ENCODE data around the gene TTC14. TPM values are rescaled to one million over a fixed set of nuclear protein-coding genes. Genes with fewer than 3 reads are reported as not detected.

Gene TTC14
- total and polyA plus RNA-seq, 10 of the 15 experiments (the other 5 are each of a cell fraction or from before 2014, with no cell fraction given), result 14.0 to 81.5 (median 29.4) TPM

- TF ChIP-seq ATF2 (IDR thresholded peaks at IDR 0.05; ENCODE audit: low read length) (peak; percentile 40; the same call in 1 of the 2 replicates), POU2F2 (IDR thresholded peaks at IDR 0.05; ENCODE audit: borderline replicate concordance, low read depth, low read length) (peak; percentile 30; the same call in 1 of the 3 replicates), SREBF2 (IDR thresholded peaks at IDR 0.05; ENCODE audit: low read length) (no peak), PAX8 (IDR thresholded peaks at IDR 0.05) (no peak), CREM (IDR thresholded peaks at IDR 0.05; ENCODE audit: low read depth) (0 out of 2 replicates have a peak, but pooled peaks have one; percentile 21), SMAD5 (IDR thresholded peaks at IDR 0.05; ENCODE audit: low read depth) (no peak), SPI1 (IDR thresholded peaks at IDR 0.05; ENCODE audit: borderline replicate concordance, insufficient read depth, low read depth, low read length) (peak; percentile 8; the same call in 1 of the 2 replicates), IRF4 (IDR thresholded peaks at IDR 0.05; ENCODE audit: low read depth, low read length) (peak; percentile 37; the same call in 1 of the 2 replicates), SREBF1 (IDR thresholded peaks at IDR 0.05; ENCODE audit: low read length) (no peak), RUNX3 (IDR thresholded peaks at IDR 0.05; ENCODE audit: low read length) (peak; percentile 83), MTA2 (IDR thresholded peaks at IDR 0.05; ENCODE audit: low read depth) (peak; percentile 27; the same call in 1 of the 2 replicates), MYC (IDR thresholded peaks at IDR 0.05; ENCODE audit: insufficient read depth, insufficient read length, insufficient replicate concordance, low read length, severe bottlenecking) (no peak), BHLHE40 (IDR thresholded peaks at IDR 0.05; ENCODE audit: borderline replicate concordance in 1 of 2, low read depth in 2 of 2, low read length in 1 of 2) (peak; percentile 48 to 50; a peak in 1 of 4 replicates), MEF2B (IDR thresholded peaks at IDR 0.05; ENCODE audit: partially characterized antibody, poor library complexity, severe bottlenecking) (no peak), IKZF2 (IDR thresholded peaks at IDR 0.05) (peak; percentile 57 to 72; a peak in 3 of 4 replicates), MEF2A (IDR thresholded peaks at IDR 0.05; ENCODE audit: insufficient read depth, low read depth, low read length) (no peak), NFIC (IDR thresholded peaks at IDR 0.05; ENCODE audit: low read depth, low read length) (0 out of 2 replicates have a peak, but pooled peaks have one; percentile 21), PML (IDR thresholded peaks at IDR 0.05; ENCODE audit: low read length) (no peak)
- TF ChIP-seq, protein P1, sequence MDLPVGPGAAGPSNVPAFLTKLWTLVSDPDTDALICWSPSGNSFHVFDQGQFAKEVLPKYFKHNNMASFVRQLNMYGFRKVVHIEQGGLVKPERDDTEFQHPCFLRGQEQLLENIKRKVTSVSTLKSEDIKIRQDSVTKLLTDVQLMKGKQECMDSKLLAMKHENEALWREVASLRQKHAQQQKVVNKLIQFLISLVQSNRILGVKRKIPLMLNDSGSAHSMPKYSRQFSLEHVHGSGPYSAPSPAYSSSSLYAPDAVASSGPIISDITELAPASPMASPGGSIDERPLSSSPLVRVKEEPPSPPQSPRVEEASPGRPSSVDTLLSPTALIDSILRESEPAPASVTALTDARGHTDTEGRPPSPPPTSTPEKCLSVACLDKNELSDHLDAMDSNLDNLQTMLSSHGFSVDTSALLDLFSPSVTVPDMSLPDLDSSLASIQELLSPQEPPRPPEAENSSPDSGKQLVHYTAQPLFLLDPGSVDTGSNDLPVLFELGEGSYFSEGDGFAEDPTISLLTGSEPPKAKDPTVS (IDR thresholded peaks at IDR 0.05; ENCODE audit: low read depth, low read length), result no peak
- TF ChIP-seq, protein P2, sequence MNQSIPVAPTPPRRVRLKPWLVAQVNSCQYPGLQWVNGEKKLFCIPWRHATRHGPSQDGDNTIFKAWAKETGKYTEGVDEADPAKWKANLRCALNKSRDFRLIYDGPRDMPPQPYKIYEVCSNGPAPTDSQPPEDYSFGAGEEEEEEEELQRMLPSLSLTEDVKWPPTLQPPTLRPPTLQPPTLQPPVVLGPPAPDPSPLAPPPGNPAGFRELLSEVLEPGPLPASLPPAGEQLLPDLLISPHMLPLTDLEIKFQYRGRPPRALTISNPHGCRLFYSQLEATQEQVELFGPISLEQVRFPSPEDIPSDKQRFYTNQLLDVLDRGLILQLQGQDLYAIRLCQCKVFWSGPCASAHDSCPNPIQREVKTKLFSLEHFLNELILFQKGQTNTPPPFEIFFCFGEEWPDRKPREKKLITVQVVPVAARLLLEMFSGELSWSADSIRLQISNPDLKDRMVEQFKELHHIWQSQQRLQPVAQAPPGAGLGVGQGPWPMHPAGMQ (IDR thresholded peaks at IDR 0.05; ENCODE audit: borderline replicate concordance), result no peak
- TF ChIP-seq, protein P3, sequence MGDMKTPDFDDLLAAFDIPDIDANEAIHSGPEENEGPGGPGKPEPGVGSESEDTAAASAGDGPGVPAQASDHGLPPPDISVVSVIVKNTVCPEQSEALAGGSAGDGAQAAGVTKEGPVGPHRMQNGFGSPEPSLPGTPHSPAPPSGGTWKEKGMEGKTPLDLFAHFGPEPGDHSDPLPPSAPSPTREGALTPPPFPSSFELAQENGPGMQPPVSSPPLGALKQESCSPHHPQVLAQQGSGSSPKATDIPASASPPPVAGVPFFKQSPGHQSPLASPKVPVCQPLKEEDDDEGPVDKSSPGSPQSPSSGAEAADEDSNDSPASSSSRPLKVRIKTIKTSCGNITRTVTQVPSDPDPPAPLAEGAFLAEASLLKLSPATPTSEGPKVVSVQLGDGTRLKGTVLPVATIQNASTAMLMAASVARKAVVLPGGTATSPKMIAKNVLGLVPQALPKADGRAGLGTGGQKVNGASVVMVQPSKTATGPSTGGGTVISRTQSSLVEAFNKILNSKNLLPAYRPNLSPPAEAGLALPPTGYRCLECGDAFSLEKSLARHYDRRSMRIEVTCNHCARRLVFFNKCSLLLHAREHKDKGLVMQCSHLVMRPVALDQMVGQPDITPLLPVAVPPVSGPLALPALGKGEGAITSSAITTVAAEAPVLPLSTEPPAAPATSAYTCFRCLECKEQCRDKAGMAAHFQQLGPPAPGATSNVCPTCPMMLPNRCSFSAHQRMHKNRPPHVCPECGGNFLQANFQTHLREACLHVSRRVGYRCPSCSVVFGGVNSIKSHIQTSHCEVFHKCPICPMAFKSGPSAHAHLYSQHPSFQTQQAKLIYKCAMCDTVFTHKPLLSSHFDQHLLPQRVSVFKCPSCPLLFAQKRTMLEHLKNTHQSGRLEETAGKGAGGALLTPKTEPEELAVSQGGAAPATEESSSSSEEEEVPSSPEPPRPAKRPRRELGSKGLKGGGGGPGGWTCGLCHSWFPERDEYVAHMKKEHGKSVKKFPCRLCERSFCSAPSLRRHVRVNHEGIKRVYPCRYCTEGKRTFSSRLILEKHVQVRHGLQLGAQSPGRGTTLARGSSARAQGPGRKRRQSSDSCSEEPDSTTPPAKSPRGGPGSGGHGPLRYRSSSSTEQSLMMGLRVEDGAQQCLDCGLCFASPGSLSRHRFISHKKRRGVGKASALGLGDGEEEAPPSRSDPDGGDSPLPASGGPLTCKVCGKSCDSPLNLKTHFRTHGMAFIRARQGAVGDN (IDR thresholded peaks at IDR 0.05), result no peak
Measured at GRCh38 chr3:180626844-180627243, 24.9 kb downstream of the TTC14 start (continued).
